ENCODE measurements around the gene BMP7. TPM values are rescaled to one million over a fixed set of nuclear protein-coding genes. Genes with fewer than 3 reads are reported as not detected.
A peak's percentile ranks its signal among the peaks of the same experiment; 100 is the strongest.

BMP7 gene
- total and polyA plus RNA-seq, 2 of the 8 experiments (the other 6 are each of a cell fraction or from before 2014, with no cell fraction given) = 9.2 to 14.7 TPM

GRCh38 chr20:57197352-57198131 lies 68.9 kb downstream of the BMP7 start:
- CTCF ChIA-PET (ENCODE audit: partially characterized antibody) = interaction anchor here (1.2 kb wide), 1 partner anchor 15 kb away, joined by 6 read pairs; no protein-coding TSS in a partner anchor
- Histone ChIP-seq H3K4ac (replicated peaks; ENCODE audit: insufficient read length, low read depth, low read length) (no peak overlapping the region), H3K9ac (replicated peaks in 1 of 4; ENCODE audit: extremely low read depth in 1 of 4, low read depth in 3 of 4, low read length in 3 of 4) (no peak overlapping the region; a peak in 1 of 7 replicates), H3K79me2 (ENCODE audit: control insufficient read depth in 1 of 2, insufficient read depth in 2 of 2, low read length in 2 of 2) (no peaks in the 10 kb centered on the region), H4K91ac (replicated peaks; ENCODE audit: insufficient read length, low read length) (peak overlapping the region; percentile 67), H3K9me3 (ENCODE audit: insufficient read depth in 2 of 2, low read depth in 1 of 2, low read length in 1 of 2) (no peaks in the 10 kb centered on the region), H3K23me2 (ENCODE audit: low read depth, low read length) (no peaks in the 10 kb centered on the region), H2BK20ac (ENCODE audit: low read length) (peak overlapping the region; percentile 75), H4K20me1 (replicated peaks in 1 of 2; ENCODE audit: control insufficient read depth in 1 of 2, insufficient read depth in 2 of 2, low read length in 2 of 2) (no peaks in the 10 kb centered on the region), H2AK5ac (ENCODE audit: low read depth, low read length) (no peak overlapping the region), H3K27ac (ENCODE audit: low read depth, low read length) (no peak overlapping the region), H2BK15ac (ENCODE audit: low read length) (no peak overlapping the region), H4K8ac (ENCODE audit: extremely low read depth, insufficient read depth, low read length) (no peak overlapping the region; the same call in 1 of the 2 replicates), H2AFZ (ENCODE audit: low read length) (0 out of 2 replicates have a peak overlapping the region, but pooled peaks have one; percentile 58), H3K36me3 (ENCODE audit: control insufficient read depth in 2 of 4, insufficient read depth in 4 of 4, low read length in 3 of 4) (no peaks in the 10 kb centered on the region; a peak in 1 of 8 replicates), H3K27me3 (replicated peaks in 1 of 4; ENCODE audit: control insufficient read depth in 3 of 4, extremely low read depth in 1 of 4, insufficient read depth in 3 of 4, low read length in 3 of 4) (peaks cover 0 to 4% (median 0%) of the 10 kb centered on the region in 4 experiments; a peak in 1 of 7 replicates), H4K5ac (ENCODE audit: insufficient read length, low read depth, low read length) (no peak overlapping the region), H3K14ac (ENCODE audit: insufficient read length) (no peak overlapping the region), H3K4me3 (ENCODE audit: extremely low read depth in 1 of 4, insufficient read depth in 2 of 4, low read depth in 3 of 4, low read length in 4 of 4) (no peak overlapping the region), H2BK5ac (ENCODE audit: low read depth, low read length) (peak overlapping the region; percentile 93), H2BK120ac (replicated peaks; ENCODE audit: low read depth, low read length) (no peak overlapping the region), H3K79me1 (ENCODE audit: low read depth, low read length) (no peaks in the 10 kb centered on the region), H3K4me2 (ENCODE audit: insufficient read depth in 1 of 2, low read depth in 2 of 2, low read length in 2 of 2) (peak overlapping the region; percentile 12 to 48; a peak in 1 of 4 replicates), H3K4me1 (replicated peaks in 1 of 4; ENCODE audit: control insufficient read depth in 3 of 4, insufficient read depth in 4 of 4, low read length in 3 of 4) (peaks cover 0 to 20% (median 12%) of the 10 kb centered on the region in 4 experiments; a peak in 6 of 7 replicates), H2BK12ac (ENCODE audit: low read depth, low read length) (0 out of 2 replicates have a peak overlapping the region, but pooled peaks have one; percentile 39), H3K56ac (replicated peaks; ENCODE audit: insufficient read length, low read depth, low read length) (no peak overlapping the region), H3K23ac (ENCODE audit: insufficient read length) (no peak overlapping the region), H3K18ac (ENCODE audit: extremely low read depth, low read length) (peak overlapping the region; percentile 64; the same call in 1 of the 2 replicates)
- no peak for TF ChIP-seq SAP30 (IDR thresholded peaks at IDR 0.05; ENCODE audit: insufficient read depth, insufficient replicate concordance, low read length)
- WGBS, 2 experiments (ENCODE audit: extremely low coverage in 1 of 2, insufficient coverage in 1 of 2, insufficient read length in 1 of 2, insufficient replicate concordance in 2 of 2, low coverage in 1 of 2, low lambda C conversion rate in 2 of 2, missing lambda C conversion rate in 1 of 2) = 78% methylated on average over 4 of the region's 5 CpGs; no CpG with 5 or more reads in 1 of the 2 experiments
- FAIRE-seq (peak; percentile 52), DNase-seq (ENCODE audit: low read depth in 1 of 2, low spot score in 2 of 2) (no peak)
- POLR2A ChIA-PET (ENCODE audit: partially characterized antibody) = interaction anchor here (1.1 kb wide), 1 partner anchor 17 kb away, joined by 3 read pairs; no protein-coding TSS in a partner anchor

Data from H1 (cell line).